Measurements from ENCODE around the gene JPH3.
A peak's percentile ranks its signal among the peaks of the same experiment; 100 is the strongest.

The JPH3 gene

DNA sequence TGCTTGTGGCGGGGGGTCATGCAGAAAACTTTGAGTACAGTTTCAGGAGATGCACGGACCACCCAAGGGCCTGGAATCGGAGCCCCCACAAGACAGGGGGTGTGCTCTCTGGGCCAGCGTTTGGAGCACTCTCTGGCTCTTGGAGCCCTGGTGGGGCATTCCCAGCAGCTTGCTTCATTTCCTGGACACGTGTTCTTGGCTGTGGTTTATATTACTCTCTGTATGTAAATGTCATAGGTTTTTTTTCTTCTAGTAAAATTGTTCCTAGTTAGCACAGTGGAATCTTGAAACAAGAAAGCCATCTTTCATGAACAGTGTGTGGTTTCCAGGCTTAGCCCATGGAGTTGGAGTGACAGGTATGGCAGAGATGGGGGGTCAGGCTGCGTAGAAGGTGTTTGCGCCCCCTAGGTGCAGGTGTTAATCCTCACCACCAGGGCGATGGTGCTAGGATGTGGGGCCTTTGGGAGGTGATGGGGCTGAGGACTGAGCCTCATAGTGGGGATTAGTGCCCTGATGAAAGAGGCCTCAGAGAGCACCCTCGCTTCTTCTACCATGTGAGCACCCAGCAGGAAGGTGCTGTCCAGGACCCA is 79.8 kb downstream of the JPH3 start:
- peak; percentile 67 for DNase-seq (ENCODE audit: low spot score)

DNA sequence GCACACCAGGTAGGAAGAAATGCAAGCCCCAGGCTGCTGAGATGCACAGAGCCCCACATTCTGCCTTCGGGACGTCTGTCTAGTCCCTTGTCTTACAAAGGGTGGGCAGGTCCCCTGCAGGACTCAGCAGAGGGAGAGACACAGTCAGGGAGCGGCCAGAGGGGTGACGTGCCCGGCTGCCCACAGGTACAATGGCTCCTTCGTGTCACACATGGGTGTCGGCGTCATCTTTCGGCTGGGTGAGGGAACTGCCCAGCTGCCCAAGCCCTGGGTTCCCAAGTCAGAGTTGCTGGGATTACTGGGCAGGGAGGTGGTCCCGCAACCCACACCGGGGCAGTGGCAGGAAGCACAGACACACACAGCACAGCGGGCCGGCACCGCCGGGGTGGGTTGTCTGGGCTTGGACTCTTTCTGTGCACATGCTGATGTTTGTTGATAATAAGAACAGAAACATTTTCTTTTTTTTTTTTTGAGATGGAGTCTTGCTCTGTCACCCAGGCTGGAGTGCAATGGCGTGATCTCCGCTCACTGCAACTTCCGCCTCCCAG is 80.6 kb downstream of the JPH3 start:
- DNase-seq (ENCODE audit: low spot score) = no peak

DNA sequence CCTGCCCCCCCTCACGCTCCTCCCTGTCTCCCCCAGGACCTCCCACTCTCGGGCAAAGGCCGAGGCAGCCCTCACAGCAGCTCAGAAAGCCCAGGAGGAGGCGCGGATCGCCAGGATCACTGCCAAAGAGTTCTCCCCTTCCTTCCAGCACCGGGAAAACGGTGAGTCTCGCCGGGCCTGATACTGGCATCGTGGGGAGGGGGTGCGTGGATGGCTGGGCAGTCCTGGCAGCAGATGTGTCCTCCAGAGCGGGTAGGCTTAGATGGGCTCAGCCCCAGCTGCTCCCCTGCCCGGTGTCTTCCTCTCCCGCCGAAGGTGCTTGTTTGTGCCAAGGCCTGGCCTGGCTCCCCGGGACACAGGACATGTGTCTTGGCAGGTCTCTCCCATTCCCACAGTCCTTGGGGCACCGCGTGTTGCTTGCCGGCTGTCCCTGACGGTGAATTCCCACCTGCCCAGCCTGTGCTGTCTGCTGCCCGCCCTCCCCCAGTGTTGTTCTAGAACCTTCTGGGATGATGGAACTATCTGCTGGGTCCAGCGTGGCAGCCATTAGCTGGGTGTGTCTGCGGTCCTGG is 81.9 kb downstream of the JPH3 start:
- DNase-seq (ENCODE audit: low spot score) = no peak

DNA sequence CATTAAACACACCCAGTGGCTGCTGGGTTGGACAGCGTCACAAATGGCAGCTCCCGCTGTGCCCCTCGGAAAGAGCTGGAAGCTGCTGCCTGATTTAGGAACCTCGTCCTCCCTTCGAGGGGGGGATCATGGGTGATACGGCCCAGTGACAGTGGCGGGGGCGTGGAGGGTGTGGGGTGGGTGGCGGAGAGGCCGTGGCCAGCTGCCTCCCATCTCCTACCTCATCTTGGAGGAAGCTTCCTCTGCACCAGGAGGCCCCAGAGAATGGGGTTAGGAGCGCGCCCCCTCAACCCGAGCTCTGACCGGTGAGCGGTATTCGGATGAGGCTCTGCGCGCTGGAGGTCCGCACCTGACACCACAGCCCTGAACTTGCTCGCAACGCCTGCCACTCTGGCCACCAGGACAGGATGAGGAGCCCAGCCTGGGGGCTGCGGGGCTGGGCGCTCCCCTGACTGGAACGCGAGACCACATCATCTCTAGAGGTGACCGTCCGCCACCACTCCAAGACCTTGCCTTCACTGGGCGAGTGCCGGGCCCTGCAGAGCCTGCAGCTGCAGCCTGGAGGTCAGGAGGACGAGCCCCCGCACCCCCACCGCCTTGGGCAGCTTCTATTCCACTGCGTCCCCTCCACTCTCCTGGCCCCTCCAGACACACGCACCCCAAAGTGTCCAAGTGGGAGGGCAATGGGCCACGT is 82.5 kb downstream of the JPH3 start:
- DNase-seq (ENCODE audit: low spot score) = no peak

DNA sequence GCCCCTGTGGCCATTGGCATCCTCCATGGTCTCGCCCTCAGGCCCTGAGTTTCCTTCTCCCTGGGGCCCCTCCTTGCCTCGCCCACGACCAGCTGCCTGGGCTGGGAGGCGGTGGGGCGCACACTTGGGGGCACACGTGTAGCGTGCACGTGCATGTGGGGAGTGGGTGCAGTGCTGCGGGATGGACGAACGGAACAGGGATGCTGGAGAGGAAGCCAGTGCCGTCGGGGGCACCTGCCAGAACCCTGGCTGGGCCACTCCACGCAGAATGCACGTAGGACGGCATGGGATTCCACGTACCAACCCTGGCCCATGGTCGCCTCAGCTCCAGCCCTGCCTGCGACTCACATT is 83.1 kb downstream of the JPH3 start:
- DNase-seq (ENCODE audit: low spot score) = no peak

DNA sequence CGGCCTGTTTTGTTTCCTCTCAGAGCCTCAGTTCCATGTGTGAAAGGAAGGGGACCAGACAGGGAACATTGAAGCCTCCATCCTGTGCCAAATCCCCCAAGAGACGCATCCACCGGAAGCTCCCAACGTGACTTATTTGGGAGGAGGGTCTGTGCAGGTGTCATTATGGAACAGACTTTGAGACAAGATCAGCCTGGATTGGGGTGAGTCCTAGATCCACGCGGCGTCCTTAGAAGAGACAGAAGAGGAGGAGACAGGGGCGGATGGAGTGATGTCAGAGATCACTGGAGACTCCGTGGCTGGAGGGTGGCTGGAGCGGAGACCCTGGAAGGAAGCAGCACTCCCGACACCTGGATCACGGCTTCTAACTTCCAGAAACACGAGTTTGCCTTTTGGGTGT is 83.5 kb downstream of the JPH3 start:
- no peak for DNase-seq (ENCODE audit: low spot score)

DNA sequence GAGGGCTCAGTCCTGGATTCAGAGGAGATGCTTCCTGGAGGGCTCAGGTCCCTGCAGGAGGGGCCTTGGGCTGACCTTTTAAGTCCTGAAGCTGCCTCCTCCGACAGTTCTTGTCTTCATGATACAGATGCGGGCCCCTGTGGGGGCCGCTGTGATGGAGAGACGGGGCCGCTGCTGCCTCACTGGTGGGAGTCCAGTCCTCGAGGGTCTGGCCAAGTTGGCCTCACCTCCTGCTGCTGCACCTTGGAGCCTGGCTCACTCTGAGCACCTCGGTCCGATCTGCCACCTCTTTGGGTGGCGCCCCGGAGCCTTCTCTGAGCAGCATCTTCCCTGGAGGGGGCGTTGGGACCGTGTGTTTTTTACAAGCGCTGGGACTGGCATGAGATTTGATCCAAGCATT is 84.4 kb downstream of the JPH3 start:
- DNase-seq (ENCODE audit: low spot score) = no peak

DNA sequence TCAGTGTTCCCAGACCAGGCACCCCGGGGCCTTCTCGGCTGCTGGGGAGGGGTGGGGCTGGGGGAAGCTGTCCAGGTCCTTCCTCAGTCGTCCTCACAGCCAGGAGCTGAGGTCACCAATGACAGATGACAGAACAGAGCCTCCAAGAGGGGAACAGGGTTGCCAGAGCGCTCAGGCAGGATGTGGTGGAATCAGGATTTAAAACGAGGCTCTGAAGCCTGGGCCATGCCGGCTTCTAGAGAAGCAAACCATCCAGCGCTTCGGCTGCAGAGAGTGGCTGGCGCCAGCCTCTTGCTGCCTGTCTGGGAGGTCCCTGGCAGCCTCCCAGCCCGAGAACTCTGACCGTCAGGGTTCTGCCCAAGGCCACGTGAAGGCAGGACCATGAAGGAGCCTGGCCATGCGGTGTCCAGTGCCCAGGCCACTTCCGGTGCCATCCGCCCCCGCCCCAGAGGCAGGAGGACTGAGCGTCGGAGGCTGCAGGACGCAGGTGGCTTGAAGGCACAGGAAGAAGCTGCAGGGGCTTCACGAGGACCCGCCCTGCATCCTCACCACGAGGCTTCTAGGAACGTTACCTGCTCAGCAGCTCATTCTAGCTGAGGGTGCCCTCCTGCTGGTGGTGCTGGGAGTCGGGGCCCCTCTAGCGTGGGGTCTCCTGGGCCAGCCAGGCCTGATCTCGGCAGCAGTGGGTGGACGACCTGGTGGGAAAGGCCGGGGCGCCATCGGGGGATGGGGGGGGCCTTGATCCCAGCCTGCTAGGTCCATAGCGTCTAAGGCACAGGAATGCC is 85.0 kb downstream of the JPH3 start:
- no peak for DNase-seq (ENCODE audit: low spot score)

DNA sequence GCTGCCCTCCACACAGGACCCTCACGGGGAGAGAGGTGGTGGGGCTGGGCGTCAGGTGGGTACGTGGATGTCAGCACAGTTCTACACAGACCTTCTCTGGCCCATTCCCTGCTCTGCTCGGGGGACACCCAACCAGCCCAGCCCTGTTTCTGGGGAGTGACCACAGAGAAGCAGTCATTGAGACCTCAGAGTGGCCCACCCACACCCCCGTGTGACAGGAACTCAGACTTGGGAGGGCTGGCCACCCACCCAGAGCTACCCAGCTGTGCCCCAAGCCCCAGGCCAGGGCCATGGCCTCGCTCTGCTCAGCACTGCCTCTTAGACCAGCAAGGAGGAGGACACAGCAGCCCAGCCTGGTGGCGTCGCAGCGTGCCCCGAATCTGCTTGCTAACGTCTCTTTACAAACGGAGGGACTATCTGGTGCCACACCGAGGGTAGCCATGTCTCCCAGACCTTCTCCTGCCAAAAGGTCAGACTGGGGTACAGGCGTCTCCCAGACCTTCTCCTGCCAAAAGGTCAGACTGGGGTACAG is 85.8 kb downstream of the JPH3 start:
- no peak for DNase-seq (ENCODE audit: low spot score)

DNA sequence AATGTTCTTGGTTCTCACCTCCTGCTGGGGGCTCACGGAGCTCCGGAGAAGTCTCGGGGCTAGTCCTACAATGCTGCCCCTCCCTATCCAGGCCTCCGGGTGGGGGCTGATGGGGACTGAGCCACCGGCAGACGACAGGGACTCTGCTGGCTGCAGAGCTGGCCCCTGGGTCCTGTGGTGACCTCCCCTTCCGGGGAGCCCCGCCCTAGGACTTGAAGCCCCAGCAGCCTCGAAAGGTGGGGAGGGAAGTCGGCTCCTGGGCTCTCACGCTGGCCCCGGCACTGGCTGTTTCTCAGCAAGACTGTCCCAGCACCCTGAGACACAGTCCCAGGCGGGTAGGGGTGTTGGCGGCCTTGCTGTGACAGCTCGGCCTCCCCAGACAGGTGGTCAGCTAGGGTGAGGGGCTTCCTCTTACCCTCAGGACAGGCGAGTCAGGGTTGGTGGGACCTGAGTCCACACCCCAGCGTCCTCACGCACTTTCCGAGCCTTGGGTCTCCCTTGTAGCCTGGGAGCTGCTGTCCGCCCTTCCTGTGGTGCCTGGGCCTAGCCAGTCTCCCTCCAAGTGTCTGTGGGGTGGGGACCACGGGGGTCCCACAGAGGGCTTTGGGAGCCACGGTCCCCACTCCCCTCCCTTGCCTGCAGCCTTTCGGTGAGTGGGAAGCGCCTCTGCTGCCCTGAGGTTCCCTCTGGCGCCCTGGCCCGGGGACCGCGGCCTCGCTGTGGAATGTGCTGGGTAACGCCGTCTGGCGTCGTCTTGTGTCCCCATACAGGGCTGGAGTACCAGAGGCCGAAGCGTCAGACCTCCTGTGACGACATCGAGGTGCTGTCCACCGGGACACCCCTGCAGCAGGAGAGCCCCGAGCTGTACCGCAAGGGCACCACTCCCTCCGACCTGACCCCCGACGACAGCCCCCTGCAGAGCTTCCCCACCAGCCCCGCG is 86.8 kb downstream of the JPH3 start:
- no peak for DNase-seq (ENCODE audit: low spot score)

DNA sequence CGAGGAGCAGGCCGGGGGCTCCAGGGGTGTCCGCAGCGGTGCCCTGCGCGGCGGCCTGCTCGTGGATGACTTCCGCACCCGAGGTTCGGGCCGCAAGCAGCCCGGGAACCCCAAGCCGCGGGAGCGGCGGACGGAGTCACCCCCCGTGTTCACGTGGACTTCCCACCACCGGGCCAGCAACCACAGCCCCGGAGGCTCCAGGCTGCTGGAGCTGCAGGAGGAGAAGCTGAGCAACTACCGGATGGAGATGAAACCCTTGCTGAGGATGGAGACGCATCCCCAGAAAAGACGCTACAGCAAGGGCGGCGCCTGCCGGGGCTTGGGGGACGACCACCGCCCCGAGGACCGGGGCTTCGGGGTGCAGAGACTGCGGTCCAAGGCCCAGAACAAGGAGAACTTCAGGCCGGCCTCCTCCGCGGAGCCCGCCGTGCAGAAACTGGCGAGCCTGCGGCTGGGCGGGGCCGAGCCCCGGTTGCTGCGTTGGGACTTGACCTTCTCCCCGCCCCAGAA is 87.7 kb downstream of the JPH3 start:
- DNase-seq (ENCODE audit: low spot score) = no peak

DNA sequence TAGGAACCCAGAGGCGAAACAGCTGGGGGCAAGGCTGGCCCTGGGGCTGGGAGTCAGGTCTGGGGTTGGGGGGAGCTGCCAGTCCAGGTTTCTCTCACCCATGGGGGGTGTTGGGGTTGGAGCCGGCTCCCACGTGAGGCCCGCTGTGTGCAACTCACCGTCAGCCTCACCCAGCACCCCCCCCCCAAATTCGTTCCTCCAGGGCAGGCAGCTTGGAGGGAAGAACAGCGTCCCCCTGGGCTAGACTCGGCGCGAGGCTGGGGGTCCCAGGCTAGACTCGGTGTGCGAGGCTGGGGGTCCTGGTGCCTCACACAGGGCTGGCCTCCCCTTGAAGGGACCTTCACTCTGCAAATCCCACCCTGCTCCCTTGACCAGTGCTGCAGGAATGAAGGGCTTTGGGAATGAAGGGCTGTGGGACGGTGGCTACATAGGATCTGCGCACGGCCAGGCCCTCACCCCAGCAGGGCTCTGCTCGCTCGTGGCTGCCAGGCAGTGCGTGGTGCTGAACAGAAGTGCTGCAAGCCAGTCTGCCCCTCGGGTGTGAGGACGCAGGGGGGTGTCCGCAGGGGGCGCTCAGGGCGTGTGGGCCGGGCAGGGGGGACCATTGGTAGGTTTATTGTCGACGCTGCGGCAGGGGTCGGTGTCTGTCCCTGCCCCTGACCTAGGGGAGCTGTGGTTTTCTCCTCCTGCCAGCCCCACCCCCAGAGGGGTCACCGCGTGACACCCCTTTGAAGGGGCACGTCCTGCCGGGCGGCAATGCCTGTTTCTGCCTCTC is 88.8 kb downstream of the JPH3 start:
- no peak for DNase-seq (ENCODE audit: low spot score)

DNA sequence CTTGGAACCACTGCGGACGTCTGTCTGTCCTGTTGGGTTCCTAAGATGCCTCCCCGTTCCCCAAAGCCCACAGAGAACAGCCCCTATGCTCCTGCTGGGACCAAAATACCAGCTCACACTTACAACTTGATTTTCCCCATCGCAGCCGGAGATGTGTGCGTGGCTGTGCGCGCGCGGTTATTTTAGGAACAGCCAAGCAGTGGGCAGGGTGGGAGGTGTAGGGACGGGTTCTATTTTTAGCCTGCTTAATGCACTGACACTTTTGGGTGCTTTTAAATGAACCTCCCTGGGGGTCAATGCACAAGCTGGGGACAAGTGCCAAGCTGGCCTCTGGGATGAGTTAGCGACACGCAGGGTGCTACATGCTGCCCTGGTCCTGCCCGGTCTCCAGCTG is 89.4 kb downstream of the JPH3 start:
- no peak for DNase-seq (ENCODE audit: low spot score)

DNA sequence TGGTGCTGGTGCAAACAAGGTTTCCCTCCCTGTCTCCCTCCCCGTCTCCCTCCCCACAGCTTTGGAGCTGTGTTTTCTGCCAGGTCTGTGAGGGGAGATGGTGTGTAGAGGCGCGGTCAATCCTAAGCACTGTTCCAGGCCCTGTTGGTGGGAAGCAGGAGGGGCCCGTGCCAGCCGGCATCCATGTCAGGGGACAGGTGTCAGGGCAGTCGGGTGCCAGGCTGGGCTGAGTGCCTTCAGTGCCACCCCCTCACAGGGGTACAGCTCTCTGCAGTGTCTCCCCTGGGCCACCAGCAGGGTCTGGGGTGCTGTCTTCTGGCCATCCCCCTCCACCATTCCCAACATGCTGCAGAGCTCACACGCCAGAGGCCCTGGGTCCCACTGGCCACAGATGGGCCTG is 89.9 kb downstream of the JPH3 start:
- DNase-seq (ENCODE audit: low spot score) = no peak

DNA sequence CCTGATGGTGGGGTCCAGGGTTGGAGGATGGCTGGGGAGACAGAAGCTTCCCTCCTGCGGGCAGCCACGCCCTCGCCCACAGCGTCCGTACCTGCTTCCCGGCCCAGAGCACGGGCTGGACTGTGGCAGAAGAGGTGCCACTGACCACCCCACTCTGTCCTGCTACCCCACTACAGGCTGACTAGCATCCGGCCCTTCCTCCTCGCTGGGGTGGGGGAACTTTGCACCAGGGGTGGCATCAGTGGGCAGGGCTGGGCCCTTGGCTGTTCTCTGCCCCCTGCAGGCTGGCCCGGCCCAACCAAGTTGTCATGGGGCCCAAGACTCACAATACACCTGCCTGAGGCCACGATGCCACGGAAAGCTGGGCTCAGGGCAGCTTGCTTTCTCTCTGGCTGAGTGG is 90.4 kb downstream of the JPH3 start:
- DNase-seq (ENCODE audit: low spot score) = no peak

DNA sequence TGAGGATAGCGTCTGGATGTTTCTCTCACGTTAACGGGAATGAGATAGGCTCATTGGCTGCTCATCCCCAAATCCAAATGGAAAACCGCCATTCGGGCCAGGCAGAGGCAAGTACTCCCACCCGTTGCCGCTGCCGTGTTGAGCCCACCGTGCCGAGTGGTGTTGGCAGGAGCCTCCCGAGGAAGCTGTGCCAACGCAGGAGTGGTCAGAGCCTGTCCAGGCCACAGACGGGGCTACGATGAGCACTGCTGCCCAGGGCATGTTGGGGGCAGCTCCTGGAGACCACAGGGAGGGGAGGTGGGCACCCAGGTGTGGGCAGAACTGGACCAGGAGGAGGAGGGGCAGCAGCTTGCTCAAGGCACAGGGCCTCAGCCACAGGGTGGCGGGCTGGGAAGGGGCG is 91.5 kb downstream of the JPH3 start:
- DNase-seq (ENCODE audit: low spot score) = no peak

DNA sequence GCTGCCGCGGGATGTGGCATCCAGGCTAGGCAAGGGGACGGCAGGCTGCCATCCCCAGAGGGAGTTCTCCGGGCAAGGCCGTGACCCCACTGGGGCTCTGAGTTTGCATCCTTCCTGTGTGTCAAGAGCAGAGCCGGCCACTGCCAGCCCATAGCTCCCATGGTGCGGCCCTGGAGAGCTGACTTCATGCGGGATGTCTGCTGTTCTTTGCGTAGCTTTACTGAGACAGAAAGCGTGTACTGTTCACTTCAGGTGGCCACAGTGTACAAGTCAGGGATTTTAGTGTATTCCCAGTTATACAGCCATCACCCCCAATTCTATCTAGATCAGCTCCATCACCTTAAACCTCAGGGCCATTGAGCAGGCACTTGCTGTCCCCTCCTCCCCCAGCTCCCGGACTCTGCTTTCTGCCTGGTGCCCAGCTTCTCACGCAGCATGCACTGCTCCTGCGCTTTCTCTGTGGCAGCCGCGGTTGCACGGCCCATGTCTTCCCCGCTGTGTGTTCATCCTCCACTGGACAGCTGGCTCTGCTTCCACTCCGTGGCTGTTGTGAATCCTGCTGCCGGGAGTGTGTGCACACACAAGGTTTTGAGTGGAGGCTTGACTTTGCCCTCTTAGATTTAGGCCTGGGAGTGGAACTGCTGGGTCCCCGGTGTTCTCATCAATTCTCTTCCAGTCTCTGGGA is 92.3 kb downstream of the JPH3 start:
- no peak for DNase-seq (ENCODE audit: low spot score)

DNA sequence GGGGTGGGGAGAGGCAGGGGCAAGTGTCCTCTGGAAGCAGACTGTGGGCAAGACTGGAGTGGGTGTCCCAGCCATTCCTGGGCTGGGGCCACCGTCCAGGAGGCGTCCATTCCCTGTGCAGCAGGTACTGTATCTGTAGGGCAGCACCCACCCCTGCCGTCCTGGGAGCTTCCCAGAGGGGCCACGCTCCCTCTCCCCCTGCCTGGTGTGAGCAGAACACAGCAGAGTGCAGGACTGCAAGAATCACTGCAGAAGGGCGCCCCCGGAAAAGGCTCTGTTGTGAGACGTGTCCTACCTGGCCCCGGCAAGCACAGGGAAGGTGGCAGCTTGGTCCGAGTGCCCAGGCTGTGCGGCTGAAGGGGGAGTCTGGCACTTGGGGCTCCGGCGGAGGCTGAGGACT is 93.2 kb downstream of the JPH3 start:
- no peak for DNase-seq (ENCODE audit: low spot score)

DNA sequence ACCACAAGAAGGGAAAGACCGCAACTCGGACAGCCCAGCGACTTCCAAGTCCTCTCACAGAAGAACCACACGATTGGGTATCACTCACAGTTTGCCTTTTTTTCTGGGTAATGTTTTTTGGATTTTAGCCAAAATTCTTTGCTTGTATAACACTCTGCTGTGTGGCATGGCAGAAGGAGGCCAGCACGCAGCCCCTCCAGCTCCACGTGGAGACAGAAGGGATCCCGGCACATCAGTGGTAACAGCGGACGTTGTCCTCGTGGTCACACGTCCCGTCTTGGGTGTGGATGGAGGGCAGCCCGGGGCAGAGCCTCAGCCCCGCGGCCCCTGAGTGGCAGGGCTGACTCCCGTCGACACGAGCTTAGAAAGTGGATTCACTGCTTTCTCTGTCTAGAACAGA is 94.4 kb downstream of the JPH3 start:
- DNase-seq (ENCODE audit: low spot score) = no peak

DNA sequence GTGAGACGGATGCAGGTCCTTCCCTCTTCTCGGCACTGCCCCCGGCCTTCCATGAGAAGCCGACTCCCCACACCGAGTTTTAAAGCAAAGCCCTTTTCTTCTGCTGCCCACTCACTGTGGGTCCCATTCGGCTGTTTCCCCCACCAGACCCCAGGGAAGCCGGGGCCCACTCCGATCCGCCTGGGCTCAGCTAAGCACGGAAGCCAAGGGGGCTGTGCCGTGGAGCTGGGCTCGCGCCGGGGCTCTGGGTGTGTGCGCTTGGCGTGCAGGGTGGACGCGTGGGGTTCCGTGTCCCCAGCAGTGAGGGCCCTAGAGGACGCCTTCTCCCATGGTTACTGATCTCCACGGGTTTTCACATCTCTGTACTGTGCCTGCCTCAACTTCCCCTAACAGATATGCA is 94.9 kb downstream of the JPH3 start:
- no peak for DNase-seq (ENCODE audit: low spot score)
